Left lobe of liver (tissue), 2 donors: Measurements from ENCODE around the gene SLC1A5. TPM values are rescaled to one million over a fixed set of nuclear protein-coding genes. Genes with fewer than 3 reads are reported as not detected.

Experiments
- ATAC-seq: fragments of 200-7000 bp; cut with Tn5 transposase; one replicate; pipeline ENCODE4 v1.9.1; 2020; ENCODE audit warnings: mild to moderate bottlenecking, moderate library complexity
- DNase-seq: peaks from one replicate; pipeline ENCODE4 v3.0.0-alpha.2; 2020; ENCODE audit warnings: low spot score
- total RNA-seq: library from RNA; stranded (reverse); gene quantifications from one replicate; pipeline ENCODE4 v1.2.1, GENCODE V29; 2021
- donor health status: DM: no; HTN: no; CAD: no; lungs with moderate emphysema.
- donor health status: DM: no; HTN: yes; CAD: no.

Gene SLC1A5
- total RNA-seq, 1 donor from 2014 or later: 3.8 TPM

GRCh38 chr19:46728208-46728607 is 60.2 kb downstream of the SLC1A5 start:
- ATAC-seq (peak; percentile 39), DNase-seq (no peak)

- ATAC-seq: no peak
- DNase-seq: no peak
Observed at GRCh38 chr19:46727757-46728156, 60.6 kb downstream of the SLC1A5 start.

GRCh38 chr19:46726971-46727501 is 61.4 kb downstream of the SLC1A5 start:
- no peak for DNase-seq
- ATAC-seq: no peak

GRCh38 chr19:46726551-46726950 is 61.8 kb downstream of the SLC1A5 start:
- DNase-seq (no peak), ATAC-seq (no peak)

GRCh38 chr19:46725859-46726393 is 62.5 kb downstream of the SLC1A5 start:
- DNase-seq (no peak), ATAC-seq (no peak)

GRCh38 chr19:46725036-46725820 is 63.2 kb downstream of the SLC1A5 start:
- no peak for DNase-seq
- no peak for ATAC-seq

Other genes starting within 250 kb of the SLC1A5 start
- 89.6 TPM for gene CALM3, start 187.3 kb downstream of the SLC1A5 start, total RNA-seq
- 3.0 TPM for gene PTGIR, start 163.5 kb downstream of the SLC1A5 start, total RNA-seq
- gene GNG8, start 152.4 kb downstream of the SLC1A5 start, total RNA-seq: not detected
- 1.2 TPM for gene DACT3, start 127.4 kb downstream of the SLC1A5 start, total RNA-seq
- 13.7 TPM for gene PRKD2, start 71.5 kb downstream of the SLC1A5 start, total RNA-seq
- 6.6 TPM for gene FKRP, start 42.5 kb downstream of the SLC1A5 start, total RNA-seq
- gene STRN4, start 42.1 kb downstream of the SLC1A5 start, total RNA-seq: 24.1 TPM
- gene AP2S1, start 62.3 kb upstream of the SLC1A5 start, total RNA-seq: 89.1 TPM
- gene ARHGAP35, start 72.4 kb upstream of the SLC1A5 start, total RNA-seq: 56.9 TPM
- 0.08 TPM for gene NPAS1, start 231.2 kb upstream of the SLC1A5 start, total RNA-seq